ENCODE data around the gene ARHGAP29. TPM values are rescaled to one million over a fixed set of nuclear protein-coding genes. Genes with fewer than 3 reads are reported as not detected.

The ARHGAP29 gene
- total and polyA plus RNA-seq, 10 of the 15 experiments (the other 5 are each of a cell fraction or from before 2014, with no cell fraction given), result under 0.01 to 0.43 (median 0.10) TPM; not detected in 4

DNA sequence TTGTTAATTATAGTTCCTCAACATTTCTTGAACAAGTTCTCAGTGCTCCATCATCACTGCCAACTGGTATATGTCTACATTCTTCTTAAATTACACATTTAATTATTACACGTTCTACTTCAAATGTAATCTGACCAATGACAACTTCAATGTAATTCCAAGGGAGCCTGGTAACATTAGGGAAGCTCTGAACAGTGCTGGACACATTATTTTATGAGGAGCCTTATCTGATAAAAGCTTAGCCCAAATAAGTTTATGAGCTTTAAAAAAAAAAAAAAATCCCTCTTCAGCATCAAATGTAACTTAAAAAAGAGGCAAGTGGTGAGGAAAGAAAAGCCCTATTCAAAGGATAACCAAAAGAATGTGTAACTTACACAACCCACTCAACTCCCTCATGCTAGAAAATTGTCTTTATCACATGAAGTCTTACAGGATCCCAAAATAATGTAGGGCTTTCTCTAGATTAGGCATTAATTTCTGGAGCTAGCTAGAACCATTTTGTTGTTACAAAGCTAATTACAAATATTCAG lies 81.2 kb downstream of the ARHGAP29 start:
- no peaks in the 10 kb centered on the region for H3K36me3 ChIP-seq (ENCODE audit: control insufficient read depth in 2 of 2, insufficient read depth in 2 of 2, low read length in 1 of 2)
- intact Hi-C loops (cut with micrococcal nuclease; ENCODE audit: unreplicated experiment), result no loop called here
- CTCF ChIA-PET, result no interaction called here

More for the DNA sequence above, 81.2 kb downstream of the ARHGAP29 start:
- in situ Hi-C loops (cut with MboI), result no loop called here
- no peak for FAIRE-seq
- RAD21 ChIA-PET (ENCODE audit: unreplicated experiment), result no interaction called here
- H3K9me3 ChIP-seq (replicated peaks; ENCODE audit: control insufficient read depth, insufficient read depth, low read length), result no peaks in the 10 kb centered on the region
- no peaks in the 10 kb centered on the region for H3K79me2 ChIP-seq (ENCODE audit: control insufficient read depth, insufficient read depth, low read length)
- no peak for ATAC-seq
- POLR2A ChIA-PET, result no interaction called here
- no peaks in the 10 kb centered on the region for H4K20me1 ChIP-seq (ENCODE audit: control insufficient read depth, insufficient read depth)
- no peak overlapping the region for H2AFZ ChIP-seq (ENCODE audit: control insufficient read depth, low read depth, low read length)
- whole genome bisulfite sequencing (ENCODE audit: insufficient coverage, insufficient replicate concordance, low lambda C conversion rate, missing lambda C conversion rate), result 13% methylated on average over 1 of the region's 1 CpG
- H3K27me3 ChIP-seq (replicated peaks in 1 of 2; ENCODE audit: control insufficient read depth in 2 of 2, insufficient read depth in 2 of 2, low read length in 1 of 2), result no peaks in the 10 kb centered on the region
- no peak overlapping the region for H3K4me2 ChIP-seq (ENCODE audit: control insufficient read depth, insufficient read depth)
- no peak overlapping the region for H3K9ac ChIP-seq (ENCODE audit: control insufficient read depth, insufficient read depth, low read length)
- TF ChIP-seq, protein P1, sequence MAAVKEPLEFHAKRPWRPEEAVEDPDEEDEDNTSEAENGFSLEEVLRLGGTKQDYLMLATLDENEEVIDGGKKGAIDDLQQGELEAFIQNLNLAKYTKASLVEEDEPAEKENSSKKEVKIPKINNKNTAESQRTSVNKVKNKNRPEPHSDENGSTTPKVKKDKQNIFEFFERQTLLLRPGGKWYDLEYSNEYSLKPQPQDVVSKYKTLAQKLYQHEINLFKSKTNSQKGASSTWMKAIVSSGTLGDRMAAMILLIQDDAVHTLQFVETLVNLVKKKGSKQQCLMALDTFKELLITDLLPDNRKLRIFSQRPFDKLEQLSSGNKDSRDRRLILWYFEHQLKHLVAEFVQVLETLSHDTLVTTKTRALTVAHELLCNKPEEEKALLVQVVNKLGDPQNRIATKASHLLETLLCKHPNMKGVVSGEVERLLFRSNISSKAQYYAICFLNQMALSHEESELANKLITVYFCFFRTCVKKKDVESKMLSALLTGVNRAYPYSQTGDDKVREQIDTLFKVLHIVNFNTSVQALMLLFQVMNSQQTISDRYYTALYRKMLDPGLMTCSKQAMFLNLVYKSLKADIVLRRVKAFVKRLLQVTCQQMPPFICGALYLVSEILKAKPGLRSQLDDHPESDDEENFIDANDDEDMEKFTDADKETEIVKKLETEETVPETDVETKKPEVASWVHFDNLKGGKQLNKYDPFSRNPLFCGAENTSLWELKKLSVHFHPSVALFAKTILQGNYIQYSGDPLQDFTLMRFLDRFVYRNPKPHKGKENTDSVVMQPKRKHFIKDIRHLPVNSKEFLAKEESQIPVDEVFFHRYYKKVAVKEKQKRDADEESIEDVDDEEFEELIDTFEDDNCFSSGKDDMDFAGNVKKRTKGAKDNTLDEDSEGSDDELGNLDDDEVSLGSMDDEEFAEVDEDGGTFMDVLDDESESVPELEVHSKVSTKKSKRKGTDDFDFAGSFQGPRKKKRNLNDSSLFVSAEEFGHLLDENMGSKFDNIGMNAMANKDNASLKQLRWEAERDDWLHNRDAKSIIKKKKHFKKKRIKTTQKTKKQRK (IDR thresholded peaks at IDR 0.05; ENCODE audit: low read depth, low read length), result no peak
- TF ChIP-seq IKZF2 (IDR thresholded peaks at IDR 0.05) (no peak), EP300 (IDR thresholded peaks at IDR 0.05; ENCODE audit: borderline replicate concordance in 1 of 2, control insufficient read depth in 1 of 2, low read depth in 2 of 2, low read length in 2 of 2) (no peak), NFYB (IDR thresholded peaks at IDR 0.05; ENCODE audit: insufficient read depth, low read depth, low read length) (no peak), KDM1A (IDR thresholded peaks at IDR 0.05; ENCODE audit: borderline replicate concordance) (no peak), CBX3 (IDR thresholded peaks at IDR 0.05; ENCODE audit: borderline replicate concordance, low read depth) (no peak)
- no TSS peak for BruUV-seq (replicated peaks)
- SMC1A ChIA-PET (ENCODE audit: uncharacterized antibody, unreplicated experiment), result no interaction called here
- no peak for DNase-seq (ENCODE audit: low read depth, low spot score)
- no peak overlapping the region for H3K27ac ChIP-seq (ENCODE audit: control insufficient read depth, insufficient read depth)
- H3K4me1 ChIP-seq (ENCODE audit: control insufficient read depth, insufficient read depth, low read length), result no peaks in the 10 kb centered on the region
- H3K4me3 ChIP-seq, result no peak overlapping the region

All from GM12878 (cell line).